ENCODE data around the gene CERS1.

DNA sequence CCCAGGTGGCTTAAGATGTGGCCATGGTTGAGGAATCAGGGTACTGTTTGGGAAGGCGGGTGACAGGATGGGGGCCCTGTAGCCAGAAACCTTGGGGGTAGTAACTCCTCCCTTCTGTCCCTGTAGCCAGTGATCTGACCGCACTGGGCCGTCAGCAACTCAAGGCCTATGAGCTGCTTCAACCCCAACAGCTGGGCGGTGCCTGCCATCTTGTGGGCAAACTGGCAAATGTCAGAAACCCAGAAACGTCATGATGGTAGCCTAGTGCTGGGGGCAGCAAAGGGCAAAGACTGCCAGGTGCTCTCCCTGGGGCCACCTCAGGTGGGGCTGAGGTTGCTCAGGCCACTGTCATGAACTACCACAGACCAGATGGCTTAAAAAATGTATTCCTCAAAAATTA is 19.7 kb upstream of the CERS1 start:
- TF ChIP-seq, protein P1, sequence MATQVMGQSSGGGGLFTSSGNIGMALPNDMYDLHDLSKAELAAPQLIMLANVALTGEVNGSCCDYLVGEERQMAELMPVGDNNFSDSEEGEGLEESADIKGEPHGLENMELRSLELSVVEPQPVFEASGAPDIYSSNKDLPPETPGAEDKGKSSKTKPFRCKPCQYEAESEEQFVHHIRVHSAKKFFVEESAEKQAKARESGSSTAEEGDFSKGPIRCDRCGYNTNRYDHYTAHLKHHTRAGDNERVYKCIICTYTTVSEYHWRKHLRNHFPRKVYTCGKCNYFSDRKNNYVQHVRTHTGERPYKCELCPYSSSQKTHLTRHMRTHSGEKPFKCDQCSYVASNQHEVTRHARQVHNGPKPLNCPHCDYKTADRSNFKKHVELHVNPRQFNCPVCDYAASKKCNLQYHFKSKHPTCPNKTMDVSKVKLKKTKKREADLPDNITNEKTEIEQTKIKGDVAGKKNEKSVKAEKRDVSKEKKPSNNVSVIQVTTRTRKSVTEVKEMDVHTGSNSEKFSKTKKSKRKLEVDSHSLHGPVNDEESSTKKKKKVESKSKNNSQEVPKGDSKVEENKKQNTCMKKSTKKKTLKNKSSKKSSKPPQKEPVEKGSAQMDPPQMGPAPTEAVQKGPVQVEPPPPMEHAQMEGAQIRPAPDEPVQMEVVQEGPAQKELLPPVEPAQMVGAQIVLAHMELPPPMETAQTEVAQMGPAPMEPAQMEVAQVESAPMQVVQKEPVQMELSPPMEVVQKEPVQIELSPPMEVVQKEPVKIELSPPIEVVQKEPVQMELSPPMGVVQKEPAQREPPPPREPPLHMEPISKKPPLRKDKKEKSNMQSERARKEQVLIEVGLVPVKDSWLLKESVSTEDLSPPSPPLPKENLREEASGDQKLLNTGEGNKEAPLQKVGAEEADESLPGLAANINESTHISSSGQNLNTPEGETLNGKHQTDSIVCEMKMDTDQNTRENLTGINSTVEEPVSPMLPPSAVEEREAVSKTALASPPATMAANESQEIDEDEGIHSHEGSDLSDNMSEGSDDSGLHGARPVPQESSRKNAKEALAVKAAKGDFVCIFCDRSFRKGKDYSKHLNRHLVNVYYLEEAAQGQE (IDR thresholded peaks at IDR 0.05; ENCODE audit: insufficient read depth in 1 of 2, low read depth in 2 of 2, low read length in 2 of 2) = no peak
- no peak for TF ChIP-seq POLR2AphosphoS5 (IDR thresholded peaks at IDR 0.05; ENCODE audit: low read depth, low read length)

Measured in PFSK-1 (cell line).